T-helper 1 cell treated with Interleukin-12 subunit alpha and Interleukin-12 subunit beta and Interleukin-4 antibody, amounts not matched to agents 30 ng/mL and 1 ng/mL, for 36 hours (primary cell): Measurements from ENCODE around the gene DNMT3A. TPM values are rescaled to one million over a fixed set of nuclear protein-coding genes. Genes with fewer than 3 reads are reported as not detected.

Source experiments
- intact Hi-C: fragments of 100-400 bp; cut with micrococcal nuclease; formaldehyde crosslinking; loops from one replicate; pipeline ENCODE4 v1.15.1; 2024
- total RNA-seq: library from RNA; stranded (reverse); gene quantifications from 2 replicates; pipeline ENCODE4 v1.2.3, GENCODE V29; 2022

Gene DNMT3A
- total RNA-seq, 1 donor from 2014 or later = 80.6 TPM

- intact Hi-C loops = no loop called here
These were observed 31.7 kb upstream of the DNMT3A start for GRCh38 chr2:25373269-25373981.

GRCh38 chr2:25372405-25373268 is 30.9 kb upstream of the DNMT3A start:
- intact Hi-C loops = no loop called here

GRCh38 chr2:25371253-25372241 is 29.8 kb upstream of the DNMT3A start:
- intact Hi-C loops = no loop called here

- intact Hi-C loops = no loop called here
These were observed 28.2 kb upstream of the DNMT3A start for GRCh38 chr2:25369876-25370275.

GRCh38 chr2:25369439-25369838 is 27.7 kb upstream of the DNMT3A start:
- intact Hi-C loops = no loop called here

GRCh38 chr2:25368660-25369059 is 26.9 kb upstream of the DNMT3A start:
- intact Hi-C loops = no loop called here

GRCh38 chr2:25367296-25367695 is 25.6 kb upstream of the DNMT3A start:
- intact Hi-C loops = no loop called here

GRCh38 chr2:25366629-25367028 is 24.9 kb upstream of the DNMT3A start:
- intact Hi-C loops = no loop called here

- intact Hi-C loops = no loop called here
These were observed 23.5 kb upstream of the DNMT3A start for GRCh38 chr2:25365241-25365640.

- intact Hi-C loops = loop anchor here (5.0 kb wide), 2 partner anchors 391 to 571 kb away; partner anchors contain the start of genes CENPO, DNAJC27 and PTRHD1
These were observed 22.0 kb upstream of the DNMT3A start for GRCh38 chr2:25363733-25364132.

- intact Hi-C loops = loop anchor here (1.0 to 5.0 kb wide), 17 partner anchors 15 to 706 kb away; partner anchors contain the start of genes ASXL2, CENPO, DNAJC27 and PTRHD1
These were observed 20.9 kb upstream of the DNMT3A start for GRCh38 chr2:25362434-25363145.

- intact Hi-C loops = loop anchor here (1.0 to 5.0 kb wide), 17 partner anchors 15 to 706 kb away; partner anchors contain the start of genes ASXL2, CENPO, DNAJC27 and PTRHD1
These were observed 20.3 kb upstream of the DNMT3A start for GRCh38 chr2:25362049-25362433.

- intact Hi-C loops = loop anchor here (1.0 to 5.0 kb wide), 17 partner anchors 16 to 707 kb away; partner anchors contain the start of genes ASXL2, CENPO, DNAJC27 and PTRHD1
These were observed 19.7 kb upstream of the DNMT3A start for GRCh38 chr2:25361261-25362048.

GRCh38 chr2:25358836-25359235 is 17.1 kb upstream of the DNMT3A start:
- intact Hi-C loops = no loop called here

- intact Hi-C loops = no loop called here
These were observed 16.6 kb upstream of the DNMT3A start for GRCh38 chr2:25358249-25358815.

GRCh38 chr2:25356088-25356487 is 14.4 kb upstream of the DNMT3A start:
- intact Hi-C loops = no loop called here

- intact Hi-C loops = no loop called here
These were observed 13.5 kb upstream of the DNMT3A start for GRCh38 chr2:25355270-25355669.

GRCh38 chr2:25354116-25354515 is 12.4 kb upstream of the DNMT3A start:
- intact Hi-C loops = no loop called here

GRCh38 chr2:25349397-25349796 is 7.7 kb upstream of the DNMT3A start:
- intact Hi-C loops = no loop called here
